ENCODE results near the gene MARCHF9. TPM values are rescaled to one million over a fixed set of nuclear protein-coding genes. Genes with fewer than 3 reads are reported as not detected.

Gene MARCHF9
- total RNA-seq, 2 donors from 2014 or later = 5.2 to 9.9 TPM

DNA sequence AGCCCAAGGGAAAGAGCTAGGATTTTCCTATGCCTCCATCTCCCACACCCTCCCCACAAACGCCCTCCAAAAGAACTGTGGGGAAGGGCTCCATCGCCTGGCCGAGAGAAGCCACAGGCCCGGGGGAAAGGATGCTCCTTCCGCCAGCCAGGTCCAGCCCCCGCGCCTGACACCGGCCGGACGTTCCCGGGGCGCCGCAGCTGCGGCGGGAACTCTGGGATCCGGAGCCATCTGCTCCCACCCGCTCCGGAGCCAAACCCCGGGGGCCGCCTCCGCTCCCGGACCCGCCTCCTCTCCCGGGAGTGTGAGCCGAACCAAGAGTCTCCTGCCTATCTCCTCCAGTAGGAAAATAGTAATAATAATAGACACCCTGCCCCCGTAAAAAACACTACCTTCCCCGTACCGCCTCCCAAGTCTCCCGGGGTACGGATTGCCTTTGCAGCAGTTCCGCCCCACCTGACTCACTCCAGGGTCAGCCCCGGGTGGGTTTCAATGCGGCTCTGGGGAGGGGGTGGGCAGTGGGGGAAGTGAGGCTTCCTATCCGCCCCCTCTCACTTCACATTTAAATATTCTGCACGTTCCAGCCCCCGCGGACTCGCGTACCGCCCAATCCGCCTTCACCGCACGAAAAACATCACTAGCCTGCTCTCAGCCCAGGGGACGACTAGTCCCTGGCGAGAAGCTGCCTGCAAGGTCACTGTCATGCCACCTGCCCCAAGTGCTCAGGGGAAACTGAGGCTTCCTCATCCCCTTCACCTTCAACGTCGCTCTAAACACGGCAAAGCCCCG is 18.8 kb upstream of the MARCHF9 start:
- peaks cover 31% of the 10 kb centered on the region for H3K4me1 ChIP-seq
- WGBS, 2 donors = 17 to 18% methylated on average over 24 to 45 of the region's 49 CpGs
- H3K27ac ChIP-seq = no peak overlapping the region
- peaks cover 11 to 48% of the 10 kb centered on the region in 2 donors for H3K27me3 ChIP-seq
- peak in 1 of 4 donors; percentile 25 for DNase-seq
- H3K4me3 ChIP-seq = no peak overlapping the region
- intact Hi-C loops (cut with DNase I) = no loop called here
- TF ChIP-seq, protein P1, sequence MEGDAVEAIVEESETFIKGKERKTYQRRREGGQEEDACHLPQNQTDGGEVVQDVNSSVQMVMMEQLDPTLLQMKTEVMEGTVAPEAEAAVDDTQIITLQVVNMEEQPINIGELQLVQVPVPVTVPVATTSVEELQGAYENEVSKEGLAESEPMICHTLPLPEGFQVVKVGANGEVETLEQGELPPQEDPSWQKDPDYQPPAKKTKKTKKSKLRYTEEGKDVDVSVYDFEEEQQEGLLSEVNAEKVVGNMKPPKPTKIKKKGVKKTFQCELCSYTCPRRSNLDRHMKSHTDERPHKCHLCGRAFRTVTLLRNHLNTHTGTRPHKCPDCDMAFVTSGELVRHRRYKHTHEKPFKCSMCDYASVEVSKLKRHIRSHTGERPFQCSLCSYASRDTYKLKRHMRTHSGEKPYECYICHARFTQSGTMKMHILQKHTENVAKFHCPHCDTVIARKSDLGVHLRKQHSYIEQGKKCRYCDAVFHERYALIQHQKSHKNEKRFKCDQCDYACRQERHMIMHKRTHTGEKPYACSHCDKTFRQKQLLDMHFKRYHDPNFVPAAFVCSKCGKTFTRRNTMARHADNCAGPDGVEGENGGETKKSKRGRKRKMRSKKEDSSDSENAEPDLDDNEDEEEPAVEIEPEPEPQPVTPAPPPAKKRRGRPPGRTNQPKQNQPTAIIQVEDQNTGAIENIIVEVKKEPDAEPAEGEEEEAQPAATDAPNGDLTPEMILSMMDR (IDR thresholded peaks at IDR 0.05) = peak in 1 of 7 experiments; percentile 11
- no peak for TF ChIP-seq POLR2A (IDR thresholded peaks at IDR 0.05)
- H3K36me3 ChIP-seq (replicated peaks in 1 of 2; ENCODE audit: insufficient read depth in 1 of 2, low read depth in 2 of 2) = no peaks in the 10 kb centered on the region
- peak; percentile 19 for ATAC-seq
- no peaks in the 10 kb centered on the region for H3K9me3 ChIP-seq

DNA sequence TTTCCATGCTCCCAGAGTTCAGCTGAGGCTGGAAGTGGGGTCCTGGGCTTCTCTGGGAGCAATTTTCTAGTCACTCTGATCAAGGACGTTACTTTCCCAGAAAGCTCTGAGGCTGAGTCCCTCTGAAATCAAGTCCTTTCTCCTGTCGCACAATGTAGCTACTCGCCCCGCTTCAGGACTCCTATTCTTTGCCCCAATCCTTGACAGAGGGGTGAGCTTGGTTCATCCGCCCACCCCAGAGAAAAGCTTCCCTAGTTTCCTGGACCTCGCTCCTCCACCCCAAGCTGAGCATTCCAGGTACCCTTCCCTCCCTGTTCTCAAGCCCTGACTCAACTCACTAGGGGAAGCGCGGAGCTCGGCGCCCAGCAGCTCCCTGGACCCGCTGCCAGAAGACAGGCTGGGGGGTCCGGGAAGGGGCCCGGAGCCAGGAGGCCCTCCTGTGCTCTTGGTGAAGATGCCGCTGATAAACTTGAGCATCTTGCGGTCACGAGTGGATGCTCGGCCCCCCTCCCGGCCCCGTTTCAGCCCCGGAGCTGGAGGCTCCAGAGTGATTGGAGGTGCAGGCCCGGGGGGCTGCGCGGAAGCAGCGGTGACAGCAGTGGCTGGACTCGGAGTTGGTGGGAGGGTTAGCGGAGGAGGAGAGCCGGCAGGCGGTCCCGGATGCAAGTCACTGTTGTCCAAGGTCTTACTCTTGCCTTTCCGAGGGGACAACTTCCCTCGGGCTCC is 18.0 kb upstream of the MARCHF9 start:
- DNase-seq (no peak), ATAC-seq (no peak)
- H3K27me3 ChIP-seq = peaks cover 11 to 48% of the 10 kb centered on the region in 2 donors
- no peaks in the 10 kb centered on the region for H3K36me3 ChIP-seq (replicated peaks in 1 of 2; ENCODE audit: insufficient read depth in 1 of 2, low read depth in 2 of 2)
- peaks cover 31% of the 10 kb centered on the region for H3K4me1 ChIP-seq
- 17 to 19% methylated on average over 23 to 31 of the region's 31 CpGs for WGBS, 2 donors
- H3K27ac ChIP-seq = no peak overlapping the region
- no peak for TF ChIP-seq POLR2A (IDR thresholded peaks at IDR 0.05)
- TF ChIP-seq, protein P1 (IDR thresholded peaks at IDR 0.05) = no peak
- no peak overlapping the region for H3K4me3 ChIP-seq
- H3K9me3 ChIP-seq = no peaks in the 10 kb centered on the region
- intact Hi-C loops (cut with DNase I) = no loop called here

DNA sequence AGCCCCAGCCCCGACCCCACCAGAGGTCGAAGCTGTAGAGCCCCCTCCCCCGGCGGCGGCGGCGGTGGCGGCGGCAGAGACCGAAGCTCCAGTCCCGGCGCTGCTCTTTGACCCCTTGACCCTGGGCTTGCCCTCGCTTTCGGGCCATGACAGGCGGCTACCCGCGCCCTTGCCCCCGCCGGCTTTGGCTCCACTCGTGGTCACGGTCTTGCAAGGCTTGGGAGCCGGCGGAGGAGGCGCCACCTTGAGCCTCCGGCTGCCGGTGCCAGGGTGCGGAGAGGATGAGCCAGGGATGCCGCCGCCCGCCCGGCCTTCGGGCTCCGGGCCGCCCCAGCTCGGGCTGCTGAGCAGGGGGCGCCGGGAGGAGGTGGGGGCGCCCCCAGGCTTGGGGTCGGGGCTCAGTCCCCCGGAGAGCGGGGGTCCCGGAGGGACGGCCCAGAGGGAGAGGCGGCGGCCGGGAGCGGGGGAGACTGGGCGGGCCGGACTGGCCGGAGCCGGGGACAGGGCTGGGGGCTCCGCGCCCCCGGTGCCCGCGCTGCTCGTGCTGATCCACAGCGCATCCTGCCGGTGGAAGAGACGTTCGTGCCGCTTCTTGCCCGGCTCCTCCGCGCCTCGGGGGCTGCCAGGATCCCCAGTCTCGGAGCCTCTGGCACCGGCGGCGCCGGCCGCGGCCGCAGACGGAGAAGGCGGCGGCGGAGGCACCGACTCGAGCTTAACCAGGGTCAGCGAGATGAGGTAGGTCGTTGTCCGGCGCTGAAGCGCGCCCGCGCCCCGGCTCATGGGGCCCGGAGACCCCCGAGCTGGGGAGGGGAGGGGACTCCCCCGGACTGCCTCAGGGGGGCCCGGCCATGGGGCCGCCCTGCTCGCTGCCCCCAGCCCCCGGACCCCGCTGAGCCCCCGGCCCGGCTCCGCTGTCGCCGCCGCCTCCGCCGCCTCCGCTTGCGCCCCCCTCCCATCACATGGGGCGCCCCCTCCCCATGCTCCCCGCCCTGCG is 17.1 kb upstream of the MARCHF9 start:
- Histone ChIP-seq H3K9me3 (no peaks in the 10 kb centered on the region), H3K4me1 (peaks cover 31% of the 10 kb centered on the region), H3K27ac (no peak overlapping the region), H3K36me3 (replicated peaks in 1 of 2; ENCODE audit: insufficient read depth in 1 of 2, low read depth in 2 of 2) (no peaks in the 10 kb centered on the region), H3K4me3 (no peak overlapping the region), H3K27me3 (peaks cover 11 to 48% of the 10 kb centered on the region in 2 donors)
- intact Hi-C loops (cut with DNase I) = no loop called here
- no peak for TF ChIP-seq POLR2A (IDR thresholded peaks at IDR 0.05)
- TF ChIP-seq, protein P1 (IDR thresholded peaks at IDR 0.05) = peak in 4 of 7 experiments; percentile 8 to 21 (median 12)
- ATAC-seq (peak; percentile 26), DNase-seq (peak in 1 of 4 donors; percentile 38)
- 15% methylated on average over 72 of the region's 110 CpGs; no CpG with 5 or more reads in 1 of the 2 donors for WGBS, 2 donors

DNA sequence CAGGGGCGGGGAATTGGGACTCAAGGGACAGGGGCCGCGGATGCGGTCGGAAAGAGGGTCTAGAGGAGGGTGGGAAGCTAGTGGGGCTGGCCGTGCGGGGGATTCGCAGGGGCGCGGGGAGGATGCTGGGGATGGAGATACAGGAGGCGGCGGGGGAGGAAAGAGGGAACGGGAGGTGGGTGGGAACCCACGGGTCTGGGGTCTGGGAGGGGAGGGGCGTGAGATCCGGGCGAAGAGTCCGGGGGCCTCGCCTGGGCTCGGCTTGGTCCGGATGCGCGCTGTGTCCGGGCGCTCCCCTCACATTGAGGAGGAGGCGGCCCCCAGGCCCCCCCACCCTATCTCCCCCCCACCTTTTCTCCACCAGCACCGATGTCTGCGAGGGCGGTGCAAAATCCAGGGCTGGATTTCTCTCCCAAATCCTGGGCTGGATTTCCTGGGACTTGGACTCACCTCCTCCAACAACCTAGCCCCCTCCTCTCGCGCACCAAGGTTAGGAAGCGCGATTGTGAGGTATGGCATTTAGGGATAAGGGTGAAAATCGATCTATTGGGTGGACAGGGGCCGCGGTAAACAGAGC is 16.2 kb upstream of the MARCHF9 start, which contains the start of gene AGAP2:
Gene AGAP2 (minus strand): TSS at position 82 of the 577 bp plus-strand sequence. CDS start 496 bp downstream, outside the sequence.
- ATAC-seq = no peak
- Histone ChIP-seq H3K4me1 (peaks cover 31% of the 10 kb centered on the region), H3K9me3 (no peaks in the 10 kb centered on the region), H3K36me3 (replicated peaks in 1 of 2; ENCODE audit: insufficient read depth in 1 of 2, low read depth in 2 of 2) (no peaks in the 10 kb centered on the region), H3K27me3 (peaks cover 11 to 48% of the 10 kb centered on the region in 2 donors), H3K4me3 (no peak within 1 kb of the TSS), H3K27ac (no peak within 1 kb of the TSS)
- TF ChIP-seq, protein P1 (IDR thresholded peaks at IDR 0.05) = no peak
- no peak for TF ChIP-seq POLR2A (IDR thresholded peaks at IDR 0.05)
- WGBS, 2 donors = 4 to 21% methylated on average over 32 to 34 of the region's 36 CpGs
- DNase-seq = no peak
- intact Hi-C loops (cut with DNase I) = no loop called here
